Amniotic epithelial cell (primary cell): ENCODE results near the gene SLC16A12.
"Not testable (repeated sequence)": the region's sequence is repeated elsewhere in the genome, so short reads cannot be mapped to it uniquely, and the experiment has no call there.

Experiments
- DNase-seq: peaks from one replicate; pipeline ENCODE4 v3.0.0-alpha.2; 2010; ENCODE audit warnings: low read depth

Gene SLC16A12

DNA sequence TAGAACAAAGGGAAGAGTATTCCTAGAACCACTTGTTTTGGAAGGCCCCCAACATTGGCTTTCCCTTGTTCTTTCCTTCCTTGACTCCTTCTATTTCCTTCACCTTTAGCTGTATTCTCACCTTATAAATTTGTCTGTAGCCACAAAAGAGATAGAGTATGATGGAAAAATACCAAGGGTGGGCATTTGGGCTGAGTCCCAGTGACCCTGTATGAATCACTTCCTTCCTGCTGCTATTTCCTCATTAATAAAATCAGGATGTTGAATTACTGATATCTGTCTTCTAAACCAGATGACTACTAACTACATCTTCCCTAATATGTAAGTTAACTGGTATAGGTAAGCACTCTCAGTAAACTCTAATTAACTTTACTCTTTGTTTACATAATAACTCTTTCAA is 65.9 kb downstream of the SLC16A12 start:
- no peak for DNase-seq

DNA sequence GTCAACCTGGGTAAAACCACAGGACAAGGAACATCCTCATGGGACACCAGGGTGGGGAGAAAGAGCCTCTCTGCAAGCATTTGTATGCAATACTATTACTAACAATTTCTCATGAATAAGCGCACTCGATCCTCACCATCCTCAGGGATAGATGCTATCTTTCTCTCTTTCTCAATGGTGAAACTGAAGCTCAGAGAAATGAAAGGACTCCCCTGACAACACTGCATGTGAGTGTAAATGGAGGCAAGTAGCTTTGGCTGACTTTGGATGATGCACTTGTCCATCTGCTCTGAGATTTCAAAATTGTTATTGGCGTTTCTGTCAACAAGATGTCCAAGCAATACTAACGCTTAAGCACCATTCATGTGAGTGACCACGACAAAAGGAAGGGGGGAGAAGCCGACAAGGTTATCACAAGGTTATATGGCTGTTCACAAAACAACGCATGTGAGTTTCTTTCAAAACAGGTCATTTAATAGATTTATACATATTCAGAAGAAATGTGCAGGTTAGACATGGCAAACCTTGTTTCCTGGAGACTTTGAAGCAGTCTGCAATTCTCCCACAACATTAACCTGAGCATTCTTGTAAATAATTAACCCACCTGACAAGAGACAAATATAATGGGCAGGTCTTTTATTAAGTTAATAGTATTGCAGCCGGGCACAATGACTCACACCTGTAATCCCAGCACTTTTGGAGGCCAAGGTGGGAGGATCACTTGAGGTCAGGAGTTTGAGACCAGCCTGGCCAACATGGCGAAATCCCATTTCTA is 67.0 kb downstream of the SLC16A12 start:
- DNase-seq: no peak

DNA sequence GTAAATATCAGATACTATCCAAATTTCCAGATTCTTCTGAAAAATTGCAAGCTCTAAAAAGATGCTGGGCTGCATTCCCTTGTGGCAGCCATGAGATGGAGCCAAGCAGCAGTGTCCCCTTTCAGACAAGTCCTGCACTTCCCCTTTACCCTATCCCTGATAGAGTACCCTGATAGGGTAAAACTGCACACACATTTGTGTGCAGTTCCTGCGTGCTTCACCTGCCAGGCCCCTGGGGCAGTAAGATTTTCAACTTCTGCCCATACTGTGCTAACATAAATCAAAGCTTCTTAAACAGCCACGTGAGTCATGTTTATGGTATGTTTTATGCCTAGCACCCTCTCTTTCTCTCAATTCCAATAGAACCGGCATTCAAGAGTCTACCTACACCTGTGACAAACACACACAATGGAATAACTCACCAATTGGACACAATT is 68.8 kb downstream of the SLC16A12 start:
- DNase-seq: peak; percentile 55

DNA sequence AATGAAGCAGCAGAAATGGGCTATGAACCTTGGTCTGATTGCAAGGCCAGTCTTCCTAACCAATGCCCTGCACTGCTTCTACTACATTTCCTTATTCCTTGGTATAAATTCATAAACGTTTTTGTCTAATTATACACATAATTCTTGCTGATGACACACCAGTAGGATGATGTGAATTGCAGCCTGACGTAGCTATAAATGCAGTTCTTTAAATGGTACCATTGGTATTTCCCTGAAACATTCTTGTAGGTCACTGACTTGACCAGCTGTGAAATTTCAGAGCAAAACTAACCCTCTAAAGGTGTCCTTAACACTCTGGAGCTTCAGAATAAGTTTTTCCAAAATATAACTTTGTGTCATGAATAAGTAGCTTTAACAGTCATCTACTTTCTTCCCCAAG is 70.2 kb downstream of the SLC16A12 start:
- no peak for DNase-seq

DNA sequence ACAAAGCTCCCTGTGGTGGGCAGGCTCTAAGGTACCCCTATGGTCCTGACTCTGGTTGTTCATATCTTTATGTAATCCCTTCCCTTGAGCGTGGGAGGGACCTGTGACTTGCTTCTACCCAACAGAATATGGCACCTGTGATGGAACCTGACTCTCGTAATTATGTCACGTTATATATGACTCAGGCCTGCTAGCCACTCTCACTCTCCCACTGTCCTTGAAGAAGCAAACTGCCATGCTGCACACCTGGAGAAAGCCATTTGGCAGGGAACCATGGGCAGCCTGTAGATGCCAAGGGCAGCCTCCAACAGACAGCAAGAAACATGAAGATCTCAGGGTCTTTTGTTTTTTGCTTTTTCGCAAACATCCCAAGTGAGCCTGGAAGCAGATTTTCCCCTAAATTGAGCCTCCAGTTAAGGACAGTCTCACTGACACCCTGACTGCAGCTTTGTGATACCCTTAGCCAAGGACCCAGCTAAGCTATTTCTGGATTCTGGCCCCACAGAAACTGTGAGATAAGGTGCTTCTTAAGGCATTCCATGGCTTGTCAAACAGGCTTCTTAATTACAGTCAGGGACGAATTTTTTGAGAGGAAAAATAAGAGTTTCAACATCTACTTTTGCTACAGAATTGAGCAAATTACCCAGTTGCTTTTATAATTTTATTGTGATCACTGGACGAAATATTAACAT is 71.4 kb downstream of the SLC16A12 start:
- no peak for DNase-seq

DNA sequence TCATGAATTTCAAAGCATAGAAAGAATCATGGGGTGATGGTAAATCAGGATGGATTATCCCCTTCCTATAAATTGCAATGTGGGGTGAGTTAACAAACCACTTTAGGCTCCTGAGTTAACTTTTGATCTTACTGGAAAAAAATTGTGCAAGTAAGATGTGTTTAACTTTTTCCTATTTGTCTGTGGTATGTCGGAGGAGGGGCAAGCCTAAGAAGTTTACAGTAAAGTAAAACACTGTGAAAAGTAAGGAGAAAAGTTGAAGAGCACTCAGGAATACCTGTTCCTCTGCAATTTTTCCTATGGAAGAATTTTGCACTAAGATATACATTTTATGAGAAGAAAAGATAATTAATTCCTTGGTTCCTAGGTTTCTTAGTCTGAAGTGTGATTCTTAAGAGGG is 76.6 kb downstream of the SLC16A12 start:
- peak; percentile 34 for DNase-seq

DNA sequence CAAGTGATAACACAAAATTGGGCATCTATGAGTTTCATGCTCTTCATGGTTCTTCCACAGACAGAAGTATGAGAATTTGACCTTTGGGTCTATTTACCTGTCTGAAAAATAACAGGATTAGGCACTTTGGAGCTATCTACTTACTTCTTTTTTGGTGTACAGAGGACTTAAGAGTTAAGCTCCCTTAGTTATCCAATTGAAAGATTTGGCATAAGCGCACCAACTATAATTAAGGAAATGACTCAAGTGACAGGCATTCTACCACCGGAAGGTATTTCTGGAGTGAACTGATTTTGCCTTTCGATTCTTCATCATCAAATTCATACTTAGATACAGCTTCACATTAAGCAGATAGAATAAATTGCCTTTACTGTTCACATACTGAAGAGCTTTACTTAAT is 77.1 kb downstream of the SLC16A12 start:
- DNase-seq: peak; percentile 50

DNA sequence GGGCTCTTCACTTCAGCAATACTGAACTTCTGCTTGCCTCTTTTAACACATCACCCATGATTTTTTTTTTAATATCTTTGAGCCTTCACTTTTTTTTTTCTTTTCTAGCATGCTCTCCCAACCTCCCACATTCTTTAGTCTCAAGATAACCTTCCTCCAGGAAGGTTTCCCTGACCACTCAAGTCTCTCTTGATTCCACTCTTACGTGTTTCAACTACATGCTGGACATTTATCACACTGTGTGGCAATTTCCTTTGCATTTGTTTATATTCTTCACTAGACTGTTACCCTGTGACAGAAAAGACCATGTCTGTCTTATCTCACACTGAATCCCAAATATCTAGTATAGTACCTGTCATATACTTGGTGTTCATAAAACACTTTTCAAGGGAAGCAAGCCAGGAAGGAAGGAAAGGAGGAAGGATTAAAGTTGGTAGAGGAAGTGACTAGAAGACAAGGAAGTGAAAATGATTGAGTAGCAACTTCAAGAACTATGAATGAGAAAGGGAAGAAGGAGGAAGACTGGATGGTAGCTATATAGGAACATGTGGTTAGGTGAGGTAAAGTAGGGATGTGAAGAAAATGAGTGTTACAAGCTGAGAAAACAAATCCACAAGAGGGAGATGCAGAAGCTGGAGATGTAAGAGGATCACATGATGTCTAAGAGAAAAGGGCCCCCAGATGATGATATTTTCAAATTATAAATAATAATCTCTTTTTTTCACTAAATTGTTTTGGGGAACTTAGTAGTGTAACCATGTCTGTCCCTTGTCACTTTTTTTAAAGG is 80.6 kb downstream of the SLC16A12 start:
- DNase-seq: peak; percentile 91

DNA sequence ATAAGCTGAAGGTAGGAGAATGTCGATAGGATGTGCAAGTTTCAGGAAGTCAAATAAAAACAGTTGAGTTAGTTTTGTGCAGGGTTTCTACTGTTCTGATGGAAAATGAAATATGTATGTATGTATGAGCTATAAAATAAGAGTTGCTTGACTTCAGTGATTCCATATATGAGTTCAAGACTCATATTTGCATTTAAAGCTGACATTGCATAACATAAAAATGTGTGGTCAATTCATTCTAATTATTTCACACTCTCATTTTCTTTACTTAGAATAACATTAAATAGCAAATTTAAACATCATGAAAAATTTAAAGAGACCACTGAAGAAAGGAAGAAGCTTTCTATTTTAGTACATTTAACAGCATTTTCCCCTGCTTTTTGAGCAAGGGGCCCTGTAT is 83.2 kb downstream of the SLC16A12 start:
- DNase-seq: no peak

DNA sequence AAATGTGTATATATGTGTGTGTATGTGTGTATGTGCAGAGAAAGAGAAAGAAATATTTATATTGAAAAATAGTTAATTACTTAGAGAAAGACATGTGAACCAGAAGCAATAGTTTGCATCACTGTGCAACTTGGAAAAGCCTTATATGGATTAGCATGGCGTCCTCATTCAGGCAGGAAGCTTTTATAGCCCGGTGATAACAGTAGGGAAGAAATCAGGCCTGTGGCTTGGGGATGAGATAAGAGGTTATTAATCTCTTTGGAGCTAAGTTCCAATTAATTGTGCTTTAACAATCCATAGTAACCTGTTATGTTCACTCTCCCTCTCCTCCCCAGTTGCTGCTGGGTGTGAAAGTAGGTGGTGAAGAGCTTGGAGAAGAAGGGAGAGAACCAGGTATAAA is 84.5 kb downstream of the SLC16A12 start:
- DNase-seq: peak; percentile 57

DNA sequence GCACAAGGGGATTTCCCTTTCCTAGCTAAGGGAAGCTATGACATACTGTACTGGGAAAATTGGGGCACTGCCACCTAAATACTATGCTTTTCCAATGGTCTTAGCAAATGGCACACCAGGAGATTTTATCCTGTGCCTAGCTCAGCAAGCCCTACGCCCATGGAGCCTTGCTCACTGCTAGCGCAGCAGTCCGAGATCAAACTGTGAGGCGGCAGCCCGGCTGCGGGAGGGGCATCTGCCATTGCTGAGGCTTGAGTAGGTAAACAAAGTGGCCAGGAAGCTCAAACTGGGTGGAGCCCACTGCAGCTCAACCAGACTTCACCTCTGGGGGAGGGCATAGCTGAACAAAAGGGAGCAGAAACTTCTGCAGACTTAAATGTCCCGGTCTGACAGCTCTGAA is 90.6 kb downstream of the SLC16A12 start:
- not testable (repeated sequence) for DNase-seq

DNA sequence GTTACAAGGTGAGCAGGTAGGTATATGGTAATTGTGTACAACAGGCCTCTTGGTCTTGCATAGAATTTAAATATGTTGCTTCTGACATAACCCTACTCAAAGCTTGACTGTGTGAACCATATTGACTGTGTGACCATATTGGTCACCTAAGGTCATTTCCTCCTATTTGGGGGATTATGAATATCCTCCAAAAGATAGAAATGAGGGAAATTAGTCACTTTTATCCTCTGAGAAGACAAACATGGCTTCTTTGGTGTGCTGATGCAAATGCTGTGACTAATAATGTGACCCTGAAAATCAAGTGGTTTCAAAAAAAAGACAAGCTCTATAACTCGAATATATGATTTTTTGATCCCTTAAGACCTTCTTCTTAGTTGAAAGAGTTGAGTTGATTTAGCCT is 93.1 kb downstream of the SLC16A12 start:
- DNase-seq: no peak

DNA sequence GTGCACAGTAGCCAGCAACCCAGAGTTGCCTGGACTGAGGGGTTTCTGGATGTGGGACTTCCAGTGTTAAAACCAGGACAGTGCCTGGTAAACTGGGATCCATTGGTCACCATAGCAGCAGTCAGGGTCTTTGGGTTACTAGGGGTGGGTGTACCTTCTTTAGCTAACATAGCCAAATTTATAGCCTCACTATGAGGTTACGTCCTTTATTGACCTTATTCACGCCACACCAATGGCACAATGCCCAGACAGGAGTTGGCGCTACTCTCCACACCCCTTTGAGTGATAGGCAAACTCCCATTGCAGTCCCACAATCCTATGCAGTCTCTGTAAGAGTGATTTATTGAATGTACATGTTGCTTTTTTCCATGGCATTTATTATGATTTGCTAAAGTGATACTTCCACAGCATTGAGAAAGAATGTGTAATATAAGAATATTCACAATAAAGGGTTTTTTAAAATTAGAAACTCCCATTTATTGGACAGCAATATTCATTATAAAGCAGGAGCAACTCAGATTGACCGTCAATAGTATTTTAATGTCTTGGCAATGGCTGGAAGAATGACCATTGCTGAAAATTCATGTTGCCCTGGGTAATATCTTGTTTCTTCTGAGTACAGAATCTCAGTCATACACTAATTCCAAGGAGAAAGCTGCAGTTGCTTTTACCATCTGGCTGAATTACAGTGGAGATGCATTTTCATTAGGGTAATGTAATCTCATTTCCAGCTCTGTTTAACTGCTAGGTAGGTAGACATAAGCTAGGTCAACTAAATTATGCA is 95.0 kb downstream of the SLC16A12 start:
- no peak for DNase-seq

DNA sequence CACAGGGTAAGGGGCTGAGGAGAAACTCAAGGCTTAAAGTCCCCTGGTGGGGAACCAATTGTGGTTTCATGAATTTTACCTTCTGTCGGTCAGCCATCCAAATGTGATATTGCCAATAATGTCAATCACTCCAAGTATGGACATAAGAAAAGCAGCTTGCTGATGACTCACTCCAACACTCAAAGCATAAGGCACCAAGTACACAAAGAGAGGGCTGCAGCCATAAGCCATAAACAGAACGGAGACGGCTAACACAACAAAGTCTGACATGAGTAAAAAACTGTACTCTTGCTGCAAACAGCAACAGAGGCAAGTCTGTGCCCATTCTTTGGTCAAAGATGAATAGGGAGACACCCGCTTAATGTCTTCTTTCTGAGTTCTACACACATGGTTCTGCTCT is 96.9 kb downstream of the SLC16A12 start:
- no peak for DNase-seq

DNA sequence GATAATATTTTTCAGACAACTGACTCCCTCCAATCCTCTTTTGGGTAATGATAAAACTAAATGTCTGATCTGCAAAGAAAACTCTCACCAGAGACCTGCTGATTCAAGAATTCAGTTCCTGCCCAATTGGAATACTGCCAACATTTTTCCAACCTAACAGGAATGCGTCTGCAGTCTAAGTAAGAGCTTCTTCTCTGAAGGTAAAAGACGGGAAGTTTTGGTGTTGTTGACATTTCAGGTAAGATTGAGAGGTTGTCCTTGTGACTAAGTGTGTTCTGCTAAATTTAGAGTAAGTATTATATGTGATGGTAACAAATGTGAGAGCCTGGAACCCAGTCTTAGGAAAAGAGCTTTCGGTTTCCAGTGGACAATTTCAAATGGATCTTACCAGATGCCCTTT is 103.4 kb downstream of the SLC16A12 start:
- peak; percentile 81 for DNase-seq

DNA sequence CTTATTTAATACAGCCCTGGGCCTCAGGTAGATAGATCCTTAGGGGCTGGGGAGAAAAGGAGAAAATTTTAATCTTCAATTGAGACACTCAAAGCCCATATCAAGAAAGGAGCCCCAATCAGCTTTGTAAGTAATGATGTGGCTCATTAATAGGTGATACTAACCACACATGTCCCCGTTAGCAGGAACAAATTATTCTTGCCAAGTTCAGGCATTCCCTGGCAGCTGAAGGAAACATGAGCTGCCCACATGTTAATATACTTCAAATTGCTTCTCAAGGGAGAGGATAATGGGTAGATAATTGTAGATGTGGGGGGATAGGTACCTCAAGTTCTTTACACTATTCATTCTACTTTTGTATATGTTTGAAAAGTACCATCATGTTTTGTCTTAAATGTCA is 106.5 kb downstream of the SLC16A12 start:
- no peak for DNase-seq

DNA sequence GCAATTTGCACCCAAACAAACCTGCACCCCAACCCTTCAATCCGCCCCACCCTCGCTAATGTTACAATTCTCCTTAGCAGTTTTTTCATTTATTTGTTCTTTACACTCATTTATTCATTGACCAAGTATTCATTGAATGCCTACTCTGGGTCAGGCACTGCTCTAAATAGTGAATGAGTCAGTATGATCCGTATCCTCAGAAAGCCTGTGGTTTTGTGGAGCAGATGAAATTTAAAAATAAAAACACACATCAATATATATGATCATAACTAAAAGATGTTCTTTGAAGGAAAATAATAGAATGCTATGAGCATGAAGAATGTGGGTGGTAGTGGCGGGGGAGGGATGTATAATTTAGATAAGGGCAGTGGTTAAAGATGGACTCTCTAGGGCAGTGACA is 107.8 kb downstream of the SLC16A12 start:
- DNase-seq: peak; percentile 68

DNA sequence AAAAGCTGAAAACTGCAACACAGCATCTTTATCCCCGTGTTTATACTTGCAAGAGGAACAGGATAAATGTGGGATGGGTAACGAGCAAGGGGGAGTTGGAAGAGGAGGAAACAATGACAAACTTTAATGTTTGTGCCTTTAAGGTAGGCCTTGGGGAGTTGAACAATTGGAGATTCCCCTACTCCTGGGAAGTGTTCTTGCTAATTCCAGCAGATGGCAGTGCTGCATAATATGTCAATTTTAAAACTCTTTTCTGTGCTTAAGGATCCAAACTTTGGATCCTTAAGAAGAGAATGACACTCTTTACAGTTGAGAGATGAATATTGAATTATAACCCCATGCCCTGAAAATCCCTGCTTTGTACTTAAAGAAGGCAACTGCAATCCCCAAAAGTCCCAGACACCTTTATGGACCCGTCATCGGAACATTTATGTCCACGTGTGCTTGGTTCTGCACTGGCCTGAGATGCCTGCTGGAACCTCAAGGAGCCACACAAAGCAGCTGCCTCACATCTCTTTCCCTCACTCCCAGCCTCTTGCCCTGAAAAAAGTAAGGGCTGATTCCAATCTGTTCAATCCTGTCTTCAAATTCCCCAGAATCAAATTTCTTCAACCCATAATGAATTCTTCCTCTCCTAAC is 109.0 kb downstream of the SLC16A12 start:
- peak; percentile 62 for DNase-seq

DNA sequence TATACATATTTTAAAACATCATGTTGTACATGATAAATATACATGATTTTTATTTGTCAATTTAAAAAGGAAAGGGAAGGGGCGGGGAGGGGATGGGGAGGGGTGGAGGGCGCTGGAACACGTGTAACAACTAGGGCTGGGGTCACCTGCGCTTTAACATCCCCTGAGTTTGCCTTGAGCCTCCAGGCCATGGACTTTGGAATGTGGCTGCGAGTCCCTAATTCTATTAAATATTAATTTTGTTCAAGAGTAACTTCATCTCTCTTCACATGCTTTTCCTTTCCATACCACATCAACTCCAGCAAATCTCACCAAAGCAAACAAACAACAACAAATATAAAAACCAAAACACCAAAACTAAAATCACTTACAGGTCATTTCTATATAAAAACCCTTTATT is 110.4 kb downstream of the SLC16A12 start:
- DNase-seq: no peak

DNA sequence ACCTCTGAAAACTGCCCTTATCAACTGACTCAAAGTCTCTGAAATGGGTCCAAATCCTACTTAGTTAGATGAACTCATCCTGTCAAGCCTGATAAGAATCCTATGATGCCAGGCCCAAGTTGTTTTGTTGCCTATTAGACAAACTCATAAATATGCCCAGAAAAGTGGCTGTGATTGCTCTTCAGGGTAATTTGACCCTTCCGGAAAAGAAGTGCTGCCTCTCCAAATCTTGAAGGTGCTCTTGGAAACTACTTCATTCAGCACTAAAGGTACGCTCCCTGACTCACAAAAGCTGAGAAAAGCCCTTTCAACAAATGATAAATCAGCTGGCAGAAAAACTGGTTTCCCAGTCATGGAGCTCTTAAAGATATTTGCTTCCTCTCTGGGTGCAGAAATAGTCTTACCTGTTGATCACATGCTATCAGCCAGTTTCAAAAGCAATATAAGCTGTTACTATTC is 114.3 kb downstream of the SLC16A12 start:
- DNase-seq: no peak

DNA sequence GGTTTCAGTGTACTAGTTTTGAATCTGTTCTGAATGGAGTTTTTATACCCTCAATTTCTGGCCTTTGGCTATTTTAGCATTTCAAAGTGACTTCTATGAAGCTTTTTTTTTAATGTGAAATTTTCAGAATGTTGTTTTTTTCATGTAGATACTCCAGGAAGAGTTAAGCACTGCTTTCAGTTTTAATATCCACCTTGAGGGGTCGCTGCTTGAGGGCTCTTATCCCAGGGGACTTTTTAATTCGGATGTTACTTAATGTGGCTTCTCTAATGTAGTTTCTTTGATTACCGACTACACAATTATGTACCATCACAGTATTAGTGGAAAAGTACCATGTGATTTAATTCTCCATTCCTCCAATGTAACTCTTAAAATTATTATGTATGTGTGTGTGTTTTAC is 115.8 kb downstream of the SLC16A12 start:
- DNase-seq: peak; percentile 34
